Effector CD8-positive, alpha-beta T cell (primary cell): ENCODE data around the gene SLITRK5.

Experiments
- DNase-seq: peaks from one replicate; lab custom pipeline; 2025; lab: John Stamatoyannopoulos, UW
- total RNA-seq, 4 experiments: gene quantifications; one replicate each; lab custom pipeline; 2026; lab: John Stamatoyannopoulos, UW

The SLITRK5 gene, protein sequence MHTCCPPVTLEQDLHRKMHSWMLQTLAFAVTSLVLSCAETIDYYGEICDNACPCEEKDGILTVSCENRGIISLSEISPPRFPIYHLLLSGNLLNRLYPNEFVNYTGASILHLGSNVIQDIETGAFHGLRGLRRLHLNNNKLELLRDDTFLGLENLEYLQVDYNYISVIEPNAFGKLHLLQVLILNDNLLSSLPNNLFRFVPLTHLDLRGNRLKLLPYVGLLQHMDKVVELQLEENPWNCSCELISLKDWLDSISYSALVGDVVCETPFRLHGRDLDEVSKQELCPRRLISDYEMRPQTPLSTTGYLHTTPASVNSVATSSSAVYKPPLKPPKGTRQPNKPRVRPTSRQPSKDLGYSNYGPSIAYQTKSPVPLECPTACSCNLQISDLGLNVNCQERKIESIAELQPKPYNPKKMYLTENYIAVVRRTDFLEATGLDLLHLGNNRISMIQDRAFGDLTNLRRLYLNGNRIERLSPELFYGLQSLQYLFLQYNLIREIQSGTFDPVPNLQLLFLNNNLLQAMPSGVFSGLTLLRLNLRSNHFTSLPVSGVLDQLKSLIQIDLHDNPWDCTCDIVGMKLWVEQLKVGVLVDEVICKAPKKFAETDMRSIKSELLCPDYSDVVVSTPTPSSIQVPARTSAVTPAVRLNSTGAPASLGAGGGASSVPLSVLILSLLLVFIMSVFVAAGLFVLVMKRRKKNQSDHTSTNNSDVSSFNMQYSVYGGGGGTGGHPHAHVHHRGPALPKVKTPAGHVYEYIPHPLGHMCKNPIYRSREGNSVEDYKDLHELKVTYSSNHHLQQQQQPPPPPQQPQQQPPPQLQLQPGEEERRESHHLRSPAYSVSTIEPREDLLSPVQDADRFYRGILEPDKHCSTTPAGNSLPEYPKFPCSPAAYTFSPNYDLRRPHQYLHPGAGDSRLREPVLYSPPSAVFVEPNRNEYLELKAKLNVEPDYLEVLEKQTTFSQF
- 0 to 0.54 (median 0.21) reads per million in 4 experiments for total RNA-seq

DNA sequence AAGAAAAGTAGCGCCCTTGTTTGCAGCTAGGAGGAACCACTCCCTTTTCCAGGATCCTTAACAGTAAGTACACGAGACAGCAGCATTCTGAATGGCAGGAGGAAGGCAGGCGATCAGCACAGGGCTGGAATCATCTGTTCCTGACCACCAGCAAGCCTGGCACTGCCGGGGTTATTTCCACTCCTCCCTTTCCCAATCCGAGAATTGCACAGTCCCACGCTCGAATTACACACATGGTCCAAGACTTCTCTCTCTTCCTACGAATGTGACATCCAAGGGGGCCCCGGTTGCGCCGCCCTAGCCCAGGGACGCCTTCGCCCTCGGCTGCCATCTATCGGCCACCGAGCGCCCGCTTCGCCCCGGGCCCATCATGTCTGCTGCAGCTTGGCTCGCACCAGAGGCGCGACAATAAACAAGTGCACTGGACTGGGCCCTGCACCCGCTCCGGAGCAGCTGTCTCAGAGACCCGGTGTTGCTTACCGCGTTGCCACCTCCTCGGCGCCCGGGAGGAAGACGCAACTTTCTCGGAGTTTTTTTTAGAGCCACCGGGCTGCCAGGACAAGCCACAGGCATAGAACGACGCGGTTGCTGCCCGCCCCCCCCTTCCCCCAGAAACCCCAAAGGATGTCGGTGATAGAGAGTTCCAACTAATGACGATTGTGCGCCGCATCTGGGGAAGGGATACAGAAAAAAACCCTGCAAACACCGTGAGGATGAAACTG, at the start of gene SLITRK5:
Gene SLITRK5, plus strand, starts transcription at position 341 of the 722 bp plus-strand sequence. CDS start 4,018 bp downstream, outside the sequence.
- peak; percentile 32 for DNase-seq

DNA sequence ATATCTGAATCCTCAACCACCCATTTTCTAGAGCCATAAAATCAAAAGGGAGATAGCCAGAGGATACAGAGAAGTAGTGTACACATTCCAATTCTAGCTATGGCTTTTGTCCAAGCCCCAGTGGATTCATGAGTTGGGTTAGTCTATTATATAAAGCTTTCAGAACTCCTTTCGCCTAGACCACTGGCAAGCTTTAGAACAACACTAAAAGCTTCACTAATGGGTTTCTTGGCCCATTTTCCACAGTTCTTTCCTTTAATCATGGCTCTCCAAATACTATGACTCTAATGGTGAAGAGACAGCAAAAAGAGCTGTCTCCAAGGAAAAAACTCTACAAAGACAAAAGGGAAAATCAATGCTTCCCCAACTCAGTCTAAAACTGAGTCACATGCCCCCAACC, 48.2 kb upstream of the SLITRK5 start:
- DNase-seq: no peak

DNA sequence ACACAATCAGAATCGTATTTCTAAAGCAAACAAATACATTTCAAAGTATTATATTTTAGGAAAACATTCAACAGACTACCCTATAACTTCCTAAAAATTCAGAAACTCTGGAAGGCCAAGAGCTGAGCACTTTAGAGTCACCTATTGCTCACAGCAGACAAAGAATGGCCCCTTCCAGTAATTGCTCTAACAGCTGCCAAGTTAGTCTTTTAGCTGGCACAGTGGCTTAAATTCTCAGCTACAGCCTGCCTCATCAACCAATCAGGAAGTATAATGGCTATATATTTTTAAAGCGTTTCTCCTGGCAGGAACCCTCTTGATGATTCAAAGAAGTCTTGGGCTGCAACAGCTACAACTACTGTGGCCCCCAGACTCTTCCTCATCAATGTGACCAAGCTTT, 14.9 kb upstream of the SLITRK5 start:
- no peak for DNase-seq

DNA sequence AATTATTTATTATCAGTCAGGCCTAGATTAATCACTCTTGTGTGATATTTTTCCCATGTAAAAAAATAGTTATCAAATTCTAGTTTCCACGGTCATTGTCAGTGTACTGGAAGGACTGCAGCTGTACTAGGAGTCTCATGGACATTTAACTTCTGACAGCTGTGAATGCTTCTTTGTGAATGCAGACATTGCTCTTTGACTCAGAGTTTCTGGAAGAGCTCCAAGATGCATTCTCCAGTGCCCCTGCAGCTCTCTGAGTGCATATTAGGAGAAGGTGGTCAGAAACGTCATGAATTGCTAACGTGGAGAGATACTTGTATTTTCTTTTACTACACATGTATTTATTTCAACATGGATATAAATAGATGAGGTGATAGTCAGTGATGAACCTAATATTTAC, 9.7 kb upstream of the SLITRK5 start:
- no peak for DNase-seq

DNA sequence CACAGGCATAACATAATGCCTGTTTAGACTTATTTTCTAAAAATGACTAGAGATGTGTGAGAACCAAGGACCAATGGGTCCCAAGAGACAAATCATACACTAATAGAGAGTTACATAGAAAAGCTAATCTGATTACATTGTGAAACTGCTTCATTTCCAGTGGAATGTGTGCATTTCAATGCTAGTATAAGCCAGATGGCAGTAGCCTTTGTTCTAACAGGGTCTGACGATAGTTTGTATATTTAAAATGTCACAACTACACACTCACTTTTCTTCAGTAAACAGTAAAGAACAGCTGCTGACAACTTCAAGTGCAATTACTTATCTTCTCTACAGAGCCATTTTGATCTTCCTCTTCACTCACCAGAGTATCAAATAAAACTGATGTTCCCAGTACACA, 4.3 kb upstream of the SLITRK5 start:
- DNase-seq: no peak

DNA sequence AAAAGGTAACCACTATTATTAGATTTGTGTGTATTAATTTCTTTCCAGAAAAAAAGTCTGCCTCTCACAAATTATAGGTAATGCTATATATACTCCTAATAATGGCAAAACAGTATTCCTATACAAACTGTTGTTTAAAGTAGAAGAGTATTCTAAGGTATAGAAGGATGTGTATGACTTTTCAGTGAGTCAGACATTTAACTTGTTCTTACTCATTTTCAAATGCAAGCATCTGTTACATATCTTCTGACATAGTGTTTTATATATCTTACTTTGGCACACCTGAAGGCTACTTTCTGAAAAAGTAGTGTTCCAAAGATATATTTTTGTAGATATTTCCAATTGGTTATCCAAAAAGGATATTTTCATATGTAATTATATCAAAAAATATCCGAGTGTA, 3.5 kb upstream of the SLITRK5 start:
- DNase-seq: no peak

DNA sequence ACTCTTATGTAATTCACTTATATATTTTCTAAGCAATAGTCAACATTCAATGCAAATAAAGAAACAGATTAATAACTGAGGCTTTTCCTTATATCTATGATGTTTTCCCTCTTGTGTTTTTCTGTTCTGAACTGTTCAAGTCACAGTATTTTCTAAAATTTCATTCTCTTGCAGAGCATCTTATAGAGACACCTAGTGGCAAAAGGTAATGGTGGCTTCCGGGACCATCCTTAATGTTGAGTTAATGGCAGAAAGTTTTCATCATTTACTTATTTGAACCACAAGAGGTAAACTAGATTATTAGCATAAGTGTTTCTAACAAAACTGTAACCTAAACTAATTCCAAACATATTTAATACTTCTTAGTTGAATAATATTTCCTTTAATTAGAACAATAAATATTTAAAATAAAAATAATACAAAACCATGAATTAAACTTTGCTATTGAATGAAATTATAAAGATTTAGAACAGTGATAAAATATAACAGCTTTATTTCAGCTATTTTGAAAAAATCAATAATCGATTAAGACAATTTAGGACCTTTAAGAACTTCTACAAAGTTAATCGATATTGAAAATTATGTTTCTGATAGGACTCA, 1.7 kb upstream of the SLITRK5 start:
- no peak for DNase-seq

DNA sequence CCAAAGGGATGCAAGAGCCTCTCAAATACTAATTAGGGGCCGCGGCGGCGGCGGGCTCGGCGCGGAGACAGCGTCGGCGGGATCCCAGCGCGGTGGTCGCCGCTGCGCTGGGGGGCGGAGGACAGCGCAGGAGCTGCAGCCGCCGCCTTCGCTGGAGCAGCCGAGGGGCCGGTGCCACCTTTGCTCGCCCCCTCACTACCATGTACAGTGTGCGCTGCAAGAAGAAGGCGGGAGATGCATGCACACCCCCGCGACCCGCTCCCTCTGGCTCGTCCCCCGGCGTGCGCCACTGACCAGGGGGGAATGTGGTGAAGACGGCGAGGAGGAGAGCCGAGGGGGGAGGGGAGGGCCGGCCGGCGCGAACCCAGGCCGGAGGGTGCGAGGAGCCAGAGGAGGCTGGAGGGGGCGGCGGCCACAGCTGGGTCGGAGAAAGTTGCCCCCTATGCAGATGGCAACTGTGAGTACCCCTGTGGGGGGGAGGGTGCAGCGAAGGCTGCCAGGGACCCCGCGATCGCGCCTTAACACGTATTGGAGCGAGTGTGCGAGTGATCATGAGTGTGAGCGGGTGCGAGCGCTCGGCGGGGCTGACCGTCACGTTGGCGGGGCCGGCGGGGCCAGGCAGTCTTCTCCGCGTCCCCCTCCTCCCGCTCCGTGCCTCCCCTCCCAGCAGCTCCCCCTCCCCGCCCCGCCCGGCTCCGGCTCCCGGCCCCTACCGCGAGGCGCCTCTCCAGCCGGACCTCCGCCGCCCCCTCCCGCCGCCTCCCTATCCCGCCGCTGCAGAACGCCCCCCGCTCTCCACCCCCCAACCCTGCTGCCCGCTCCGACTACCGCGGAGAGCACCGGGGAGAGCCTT, 808 bp downstream of the SLITRK5 start:
- DNase-seq: no peak

DNA sequence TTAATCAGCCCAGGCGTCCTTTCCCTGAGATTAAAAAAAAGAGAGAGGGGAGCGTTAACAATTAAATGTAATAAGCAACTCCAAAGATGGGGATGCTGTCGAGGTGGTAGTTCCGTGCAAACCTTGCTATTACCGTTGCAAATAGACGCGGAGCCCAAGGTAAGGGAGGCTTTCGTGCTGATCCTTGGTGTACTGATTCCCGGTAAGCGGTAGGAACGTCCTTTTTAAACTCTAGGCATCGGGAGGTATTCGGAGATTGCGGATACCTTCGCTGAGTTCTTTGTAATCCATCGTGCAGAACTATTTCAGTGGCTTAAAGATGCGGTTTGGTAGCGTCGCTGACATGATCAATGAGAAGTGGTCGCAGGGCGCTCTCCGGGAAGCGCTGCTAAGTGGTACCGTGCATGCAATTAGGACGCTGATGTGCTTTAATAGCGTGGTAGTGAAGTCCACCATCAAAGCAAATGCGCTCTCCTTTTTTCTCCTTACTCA, 3.1 kb downstream of the SLITRK5 start:
- DNase-seq: no peak

DNA sequence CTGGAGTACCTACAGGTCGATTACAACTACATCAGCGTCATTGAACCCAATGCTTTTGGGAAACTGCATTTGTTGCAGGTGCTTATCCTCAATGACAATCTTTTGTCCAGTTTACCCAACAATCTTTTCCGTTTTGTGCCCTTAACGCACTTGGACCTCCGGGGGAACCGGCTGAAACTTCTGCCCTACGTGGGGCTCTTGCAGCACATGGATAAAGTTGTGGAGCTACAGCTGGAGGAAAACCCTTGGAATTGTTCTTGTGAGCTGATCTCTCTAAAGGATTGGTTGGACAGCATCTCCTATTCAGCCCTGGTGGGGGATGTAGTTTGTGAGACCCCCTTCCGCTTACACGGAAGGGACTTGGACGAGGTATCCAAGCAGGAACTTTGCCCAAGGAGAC, 4.7 kb downstream of the SLITRK5 start:
- no peak for DNase-seq

DNA sequence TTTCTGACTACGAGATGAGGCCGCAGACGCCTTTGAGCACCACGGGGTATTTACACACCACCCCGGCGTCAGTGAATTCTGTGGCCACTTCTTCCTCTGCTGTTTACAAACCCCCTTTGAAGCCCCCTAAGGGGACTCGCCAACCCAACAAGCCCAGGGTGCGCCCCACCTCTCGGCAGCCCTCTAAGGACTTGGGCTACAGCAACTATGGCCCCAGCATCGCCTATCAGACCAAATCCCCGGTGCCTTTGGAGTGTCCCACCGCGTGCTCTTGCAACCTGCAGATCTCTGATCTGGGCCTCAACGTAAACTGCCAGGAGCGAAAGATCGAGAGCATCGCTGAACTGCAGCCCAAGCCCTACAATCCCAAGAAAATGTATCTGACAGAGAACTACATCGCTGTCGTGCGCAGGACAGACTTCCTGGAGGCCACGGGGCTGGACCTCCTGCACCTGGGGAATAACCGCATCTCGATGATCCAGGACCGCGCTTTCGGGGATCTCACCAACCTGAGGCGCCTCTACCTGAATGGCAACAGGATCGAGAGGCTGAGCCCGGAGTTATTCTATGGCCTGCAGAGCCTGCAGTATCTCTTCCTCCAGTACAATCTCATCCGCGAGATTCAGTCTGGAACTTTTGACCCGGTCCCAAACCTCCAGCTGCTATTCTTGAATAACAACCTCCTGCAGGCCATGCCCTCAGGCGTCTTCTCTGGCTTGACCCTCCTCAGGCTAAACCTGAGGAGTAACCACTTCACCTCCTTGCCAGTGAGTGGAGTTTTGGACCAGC, 5.3 kb downstream of the SLITRK5 start:
- no peak for DNase-seq

DNA sequence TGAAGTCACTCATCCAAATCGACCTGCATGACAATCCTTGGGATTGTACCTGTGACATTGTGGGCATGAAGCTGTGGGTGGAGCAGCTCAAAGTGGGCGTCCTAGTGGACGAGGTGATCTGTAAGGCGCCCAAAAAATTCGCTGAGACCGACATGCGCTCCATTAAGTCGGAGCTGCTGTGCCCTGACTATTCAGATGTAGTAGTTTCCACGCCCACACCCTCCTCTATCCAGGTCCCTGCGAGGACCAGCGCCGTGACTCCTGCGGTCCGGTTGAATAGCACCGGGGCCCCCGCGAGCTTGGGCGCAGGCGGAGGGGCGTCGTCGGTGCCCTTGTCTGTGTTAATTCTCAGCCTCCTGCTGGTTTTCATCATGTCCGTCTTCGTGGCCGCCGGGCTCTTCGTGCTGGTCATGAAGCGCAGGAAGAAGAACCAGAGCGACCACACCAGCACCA, 5.9 kb downstream of the SLITRK5 start:
- DNase-seq: no peak

DNA sequence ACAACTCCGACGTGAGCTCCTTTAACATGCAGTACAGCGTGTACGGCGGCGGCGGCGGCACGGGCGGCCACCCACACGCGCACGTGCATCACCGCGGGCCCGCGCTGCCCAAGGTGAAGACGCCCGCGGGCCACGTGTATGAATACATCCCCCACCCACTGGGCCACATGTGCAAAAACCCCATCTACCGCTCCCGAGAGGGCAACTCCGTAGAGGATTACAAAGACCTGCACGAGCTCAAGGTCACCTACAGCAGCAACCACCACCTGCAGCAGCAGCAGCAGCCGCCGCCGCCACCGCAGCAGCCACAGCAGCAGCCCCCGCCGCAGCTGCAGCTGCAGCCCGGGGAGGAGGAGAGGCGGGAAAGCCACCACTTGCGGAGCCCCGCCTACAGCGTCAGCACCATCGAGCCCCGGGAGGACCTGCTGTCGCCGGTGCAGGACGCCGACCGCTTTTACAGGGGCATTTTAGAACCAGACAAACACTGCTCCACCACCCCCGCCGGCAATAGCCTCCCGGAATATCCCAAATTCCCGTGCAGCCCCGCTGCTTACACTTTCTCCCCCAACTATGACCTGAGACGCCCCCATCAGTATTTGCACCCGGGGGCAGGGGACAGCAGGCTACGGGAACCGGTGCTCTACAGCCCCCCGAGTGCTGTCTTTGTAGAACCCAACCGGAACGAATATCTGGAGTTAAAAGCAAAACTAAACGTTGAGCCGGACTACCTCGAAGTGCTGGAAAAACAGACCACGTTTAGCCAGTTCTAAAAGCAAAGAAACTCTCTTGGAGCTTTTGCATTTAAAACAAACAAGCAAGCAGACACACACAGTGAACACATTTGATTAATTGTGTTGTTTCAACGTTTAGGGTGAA, 6.6 kb downstream of the SLITRK5 start:
- no peak for DNase-seq

DNA sequence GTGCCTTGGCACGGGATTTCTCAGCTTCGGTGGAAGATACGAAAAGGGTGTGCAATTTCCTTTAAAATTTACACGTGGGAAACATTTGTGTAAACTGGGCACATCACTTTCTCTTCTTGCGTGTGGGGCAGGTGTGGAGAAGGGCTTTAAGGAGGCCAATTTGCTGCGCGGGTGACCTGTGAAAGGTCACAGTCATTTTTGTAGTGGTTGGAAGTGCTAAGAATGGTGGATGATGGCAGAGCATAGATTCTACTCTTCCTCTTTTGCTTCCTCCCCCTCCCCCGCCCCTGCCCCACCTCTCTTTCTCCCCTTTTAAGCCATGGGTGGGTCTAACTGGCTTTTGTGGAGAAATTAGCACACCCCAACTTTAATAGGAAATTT, 7.2 kb downstream of the SLITRK5 start:
- no peak for DNase-seq

DNA sequence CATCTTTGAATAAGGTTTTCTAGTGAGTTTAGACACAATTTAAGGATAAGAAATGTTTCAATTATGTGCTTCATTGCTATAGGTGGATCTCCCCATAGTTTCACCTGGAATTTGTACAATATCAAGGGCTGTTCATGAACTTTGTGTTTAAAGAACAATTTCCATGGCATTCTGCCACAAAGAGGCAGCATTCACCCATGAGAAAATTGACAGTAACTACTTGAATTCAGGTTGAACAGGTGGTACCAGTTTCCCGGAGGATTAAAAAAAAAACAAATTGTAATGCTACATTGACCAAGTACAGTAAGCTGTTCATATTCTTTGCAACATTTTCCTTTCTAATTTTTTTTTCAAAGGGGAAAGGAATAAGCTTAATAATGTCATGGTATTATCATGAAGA, 9.1 kb downstream of the SLITRK5 start:
- DNase-seq: no peak

DNA sequence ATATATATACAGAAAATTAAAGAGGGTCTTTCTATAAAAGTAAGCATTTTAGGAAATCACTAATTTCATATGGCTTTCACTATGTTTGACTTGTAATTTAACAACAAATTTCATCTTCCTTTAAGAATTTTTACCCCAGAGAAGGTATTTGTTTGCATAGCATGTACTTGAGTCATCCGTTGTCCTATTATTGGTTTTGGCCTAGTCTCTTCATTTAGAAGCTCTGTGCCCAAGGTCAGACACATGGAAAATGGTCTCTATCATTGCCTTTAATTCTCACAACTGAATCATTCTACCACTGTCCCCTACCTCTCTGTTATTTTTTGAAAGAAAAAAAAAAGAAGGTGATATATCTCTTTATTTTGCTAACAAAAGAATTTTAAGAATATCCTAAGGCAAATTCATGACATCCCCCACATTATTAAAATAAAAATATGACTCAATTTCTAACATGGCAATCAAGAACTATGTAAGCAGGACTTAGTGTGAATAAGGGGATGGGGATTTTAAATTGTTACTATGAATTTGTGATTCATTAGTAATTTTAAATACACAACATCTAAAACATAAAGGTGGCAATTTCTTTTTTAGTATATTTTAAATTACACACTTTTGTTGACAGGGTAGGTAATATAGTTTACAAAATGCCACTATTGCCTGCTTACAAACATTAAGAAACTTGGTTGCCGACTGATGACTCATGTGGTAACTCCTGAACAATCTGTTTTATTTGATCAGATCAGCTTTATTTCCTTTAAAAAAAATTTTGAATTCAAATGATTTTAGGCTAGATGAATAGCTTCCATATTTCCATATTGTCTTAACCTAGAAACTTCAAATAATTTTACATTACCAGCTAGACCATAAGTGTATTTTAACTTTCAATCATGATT, 13.9 kb downstream of the SLITRK5 start:
- no peak for DNase-seq

DNA sequence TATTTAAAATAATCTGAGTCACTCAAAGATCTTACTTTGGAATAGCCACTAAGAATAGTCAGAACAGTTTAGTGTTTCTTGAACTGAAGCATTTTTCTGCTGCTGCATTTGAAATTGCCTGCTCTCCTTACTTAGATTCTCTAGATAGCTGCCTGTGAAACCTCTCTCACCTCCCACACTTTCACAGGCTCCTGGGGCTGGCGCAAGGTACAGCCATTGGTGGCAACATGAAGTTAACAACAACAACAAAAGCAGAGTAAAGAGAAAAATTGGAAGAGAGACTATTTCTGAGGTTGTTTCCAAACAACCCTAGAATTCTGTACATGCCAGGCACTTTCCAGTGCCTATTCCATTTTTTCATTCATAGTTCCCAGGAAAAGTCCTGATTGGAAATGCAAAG, 25.3 kb downstream of the SLITRK5 start:
- DNase-seq: no peak

DNA sequence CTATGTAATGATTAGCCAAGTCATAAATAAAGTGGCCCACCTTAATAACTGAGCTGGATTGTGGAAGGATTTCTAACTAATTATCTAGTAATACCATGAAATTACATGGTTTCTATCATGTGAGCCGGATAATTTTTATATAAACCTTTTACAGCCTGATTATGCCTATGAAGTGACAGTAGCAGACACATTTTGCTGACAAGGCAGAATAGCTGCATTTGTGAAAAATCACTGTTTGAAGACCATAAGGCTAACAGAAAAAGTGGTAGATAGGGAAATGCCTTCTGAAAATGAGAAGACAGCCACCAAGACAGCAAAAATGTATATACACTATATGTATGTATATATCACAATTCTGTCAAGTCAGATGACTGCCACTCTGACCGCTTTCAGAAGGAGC, 27.1 kb downstream of the SLITRK5 start:
- DNase-seq: no peak
